RWPE1 (cell line): ENCODE measurements around the gene ENOX2.

Source experiments
- CTCF ChIA-PET: fragments of 350-600 bp; sonication (Branson Sonifier 250); formaldehyde crosslinking; extraction: SDS; loops from one replicate; lab custom pipeline; 2021; lab: Yijun Ruan, JAX
- POLR2A ChIA-PET: fragments of 400-600 bp; formaldehyde crosslinking; extraction: SDS; loops from one replicate; lab custom pipeline; 2020; ENCODE audit warnings: antibody characterized with exemption; ENCODE audit not compliant: low non-redundant PET; lab: Yijun Ruan, JAX
- DNase-seq: peaks from one replicate; pipeline ENCODE4 v3.0.0; 2012; ENCODE audit warnings: low spot score
- H3K27ac ChIP-seq: fragments of 450-650 bp; 2 replicates; pipeline ENCODE4 v1.5.1; 2017
- TF ChIP-seq, protein P1 (sequence below): fragments of 450-650 bp; conservative IDR thresholded peaks from 2 replicates; pipeline ENCODE4 v1.5.1; 2017; ENCODE audit warnings: low read depth, mild to moderate bottlenecking

The ENOX2 gene

DNA sequence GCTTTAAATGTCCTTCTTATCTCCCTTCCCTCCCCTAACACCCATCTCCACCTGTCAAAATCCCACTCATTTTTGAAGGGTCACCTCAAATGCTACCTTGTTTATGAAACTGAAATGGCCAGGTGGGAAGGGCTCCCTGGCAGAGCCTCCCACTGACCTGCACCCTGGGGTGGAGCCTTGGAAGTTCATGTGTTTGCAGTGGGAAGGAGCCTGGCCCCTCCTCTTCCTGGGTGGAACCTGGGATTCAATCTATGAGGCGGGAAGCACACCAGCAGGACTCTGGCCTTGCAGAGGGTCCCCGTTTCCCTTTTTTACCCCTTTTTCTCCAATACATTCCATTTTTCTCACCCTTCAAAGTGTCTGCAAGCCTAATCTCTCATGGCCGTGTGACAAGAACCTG lies 197.4 kb downstream of the ENOX2 start:
- DNase-seq = no peak
- CTCF ChIA-PET = no interaction called here
- no peak overlapping the region for H3K27ac ChIP-seq
- TF ChIP-seq, protein P1, sequence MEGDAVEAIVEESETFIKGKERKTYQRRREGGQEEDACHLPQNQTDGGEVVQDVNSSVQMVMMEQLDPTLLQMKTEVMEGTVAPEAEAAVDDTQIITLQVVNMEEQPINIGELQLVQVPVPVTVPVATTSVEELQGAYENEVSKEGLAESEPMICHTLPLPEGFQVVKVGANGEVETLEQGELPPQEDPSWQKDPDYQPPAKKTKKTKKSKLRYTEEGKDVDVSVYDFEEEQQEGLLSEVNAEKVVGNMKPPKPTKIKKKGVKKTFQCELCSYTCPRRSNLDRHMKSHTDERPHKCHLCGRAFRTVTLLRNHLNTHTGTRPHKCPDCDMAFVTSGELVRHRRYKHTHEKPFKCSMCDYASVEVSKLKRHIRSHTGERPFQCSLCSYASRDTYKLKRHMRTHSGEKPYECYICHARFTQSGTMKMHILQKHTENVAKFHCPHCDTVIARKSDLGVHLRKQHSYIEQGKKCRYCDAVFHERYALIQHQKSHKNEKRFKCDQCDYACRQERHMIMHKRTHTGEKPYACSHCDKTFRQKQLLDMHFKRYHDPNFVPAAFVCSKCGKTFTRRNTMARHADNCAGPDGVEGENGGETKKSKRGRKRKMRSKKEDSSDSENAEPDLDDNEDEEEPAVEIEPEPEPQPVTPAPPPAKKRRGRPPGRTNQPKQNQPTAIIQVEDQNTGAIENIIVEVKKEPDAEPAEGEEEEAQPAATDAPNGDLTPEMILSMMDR = no peak
- POLR2A ChIA-PET = no interaction called here

DNA sequence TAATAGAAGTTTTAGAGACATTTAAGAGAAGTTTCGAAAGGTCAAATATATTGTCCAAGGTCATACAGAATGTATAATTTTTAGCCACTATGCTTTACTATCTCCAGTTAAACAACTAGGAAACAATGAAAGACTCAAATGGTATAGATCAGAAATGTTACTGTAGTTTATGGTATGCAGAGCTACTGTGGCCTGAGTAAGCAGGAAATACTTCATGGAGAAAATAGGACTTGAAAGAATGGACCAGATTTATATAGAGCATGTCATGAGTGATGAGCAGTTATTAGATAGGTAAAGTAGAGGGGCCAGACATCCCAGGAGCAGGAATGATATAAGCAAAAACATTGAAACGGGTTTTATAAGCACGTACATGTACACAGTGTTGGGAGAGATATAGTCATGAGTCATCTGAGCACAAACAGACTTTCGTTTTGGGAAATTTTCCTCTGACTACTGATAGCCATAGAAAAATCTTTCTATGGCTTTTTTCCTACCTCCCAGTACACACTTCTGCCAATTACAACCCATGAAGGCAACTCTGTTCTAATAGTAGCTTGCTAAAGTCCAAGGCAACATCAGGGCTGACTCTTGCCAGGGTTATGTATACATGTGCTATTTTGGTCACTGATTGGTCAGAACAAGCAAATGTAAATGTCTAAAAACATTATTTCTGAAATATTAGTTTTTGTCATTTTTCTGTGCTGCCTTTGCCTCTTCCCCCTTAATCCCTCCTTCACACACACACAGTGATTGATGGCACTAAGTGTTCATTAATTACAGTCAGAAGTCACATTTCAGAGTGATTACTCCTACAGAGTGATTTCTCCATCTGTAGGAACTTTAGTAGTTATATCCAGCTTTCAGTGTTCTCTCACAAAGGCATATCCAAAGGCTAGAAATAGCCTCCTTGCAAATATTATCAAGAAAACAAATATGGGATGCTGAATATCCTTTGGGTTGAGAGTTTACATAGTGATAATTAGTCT lies 198.7 kb downstream of the ENOX2 start:
- ChIA-PET CTCF (no interaction called here), POLR2A (no interaction called here)
- H3K27ac ChIP-seq = no peak overlapping the region
- TF ChIP-seq, protein P1 = no peak
- DNase-seq = no peak

DNA sequence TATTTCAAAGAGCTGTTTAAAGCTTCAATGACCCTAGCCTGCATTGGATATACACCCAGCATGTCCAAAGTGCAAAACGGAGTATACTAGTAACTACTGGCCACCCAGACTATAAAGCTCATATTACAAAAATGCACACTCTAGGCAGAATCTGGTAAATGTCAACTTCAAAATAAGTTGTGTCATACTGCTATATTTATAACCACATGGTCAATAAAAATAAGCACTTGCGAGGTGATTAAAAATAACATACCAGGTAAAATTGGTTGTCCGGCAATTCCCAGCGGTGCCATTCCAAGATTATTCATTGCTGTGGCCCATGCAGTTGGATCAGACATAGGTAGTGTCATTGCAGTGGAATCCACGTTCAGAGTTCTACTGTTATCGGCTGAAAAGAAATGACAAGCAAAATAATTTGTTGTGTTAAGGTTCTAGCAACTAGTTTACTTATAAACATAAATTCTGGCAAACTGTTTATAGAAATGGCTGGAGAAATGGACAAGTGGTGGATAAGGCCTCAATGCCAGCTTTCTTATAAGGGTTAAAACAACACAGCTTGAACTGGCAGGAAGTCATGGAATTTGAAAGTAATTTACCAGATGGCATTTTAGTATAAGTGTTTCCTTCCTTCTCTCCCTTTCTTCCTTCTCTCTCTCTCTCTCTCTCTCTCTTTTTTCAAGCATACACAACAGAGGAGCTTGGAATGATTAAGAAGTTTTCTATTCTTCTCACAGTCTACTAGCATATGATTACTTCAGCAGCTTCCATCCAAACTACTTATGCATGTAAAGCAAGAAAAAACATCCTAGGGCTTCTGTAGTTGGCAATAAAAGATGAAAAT lies 199.9 kb downstream of the ENOX2 start:
- ChIA-PET POLR2A (no interaction called here), CTCF (no interaction called here)
- TF ChIP-seq, protein P1 = no peak
- no peak for DNase-seq
- H3K27ac ChIP-seq = no peak overlapping the region

DNA sequence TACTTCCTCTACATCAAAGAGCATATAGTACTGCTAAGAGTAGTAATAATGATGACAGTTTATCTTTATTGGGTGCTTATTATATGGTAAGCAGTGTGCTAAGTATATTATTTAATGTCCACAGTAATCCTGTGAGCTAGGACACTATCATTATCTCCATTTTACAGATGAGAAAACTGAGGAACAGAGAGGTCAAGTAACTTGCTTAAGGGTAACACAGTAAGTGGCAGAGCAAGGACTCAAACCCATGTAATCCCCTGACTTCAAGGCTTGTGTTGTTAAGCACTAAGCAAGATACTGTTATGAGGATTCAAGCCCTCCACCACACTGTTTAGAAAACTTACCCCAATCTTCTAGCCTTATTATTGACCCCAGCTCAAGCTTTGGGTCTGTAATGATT lies 202.4 kb downstream of the ENOX2 start:
- no peak for DNase-seq
- TF ChIP-seq, protein P1 = no peak
- POLR2A ChIA-PET = no interaction called here
- H3K27ac ChIP-seq = no peak overlapping the region
- CTCF ChIA-PET = no interaction called here

DNA sequence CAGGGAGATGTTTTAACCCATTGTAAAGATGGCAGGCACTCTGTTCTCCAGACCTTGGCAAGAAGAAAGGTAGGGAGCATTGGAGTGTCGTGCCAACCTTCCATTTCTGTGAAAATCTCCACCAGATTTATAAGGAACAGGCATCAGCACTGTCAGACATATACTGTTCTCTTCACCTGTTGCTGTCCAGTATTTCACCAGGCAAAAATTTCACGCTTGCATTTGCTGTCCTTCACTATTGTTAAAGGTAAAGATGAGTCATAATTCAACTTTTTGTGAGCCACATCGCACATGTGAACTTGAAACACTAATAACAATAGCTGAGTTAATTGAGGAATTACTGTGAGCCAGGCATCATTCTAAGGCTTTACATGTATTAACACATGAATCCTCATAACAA lies 203.4 kb downstream of the ENOX2 start:
- DNase-seq = no peak
- TF ChIP-seq, protein P1 = no peak
- CTCF ChIA-PET = no interaction called here
- H3K27ac ChIP-seq = no peak overlapping the region
- POLR2A ChIA-PET = no interaction called here

DNA sequence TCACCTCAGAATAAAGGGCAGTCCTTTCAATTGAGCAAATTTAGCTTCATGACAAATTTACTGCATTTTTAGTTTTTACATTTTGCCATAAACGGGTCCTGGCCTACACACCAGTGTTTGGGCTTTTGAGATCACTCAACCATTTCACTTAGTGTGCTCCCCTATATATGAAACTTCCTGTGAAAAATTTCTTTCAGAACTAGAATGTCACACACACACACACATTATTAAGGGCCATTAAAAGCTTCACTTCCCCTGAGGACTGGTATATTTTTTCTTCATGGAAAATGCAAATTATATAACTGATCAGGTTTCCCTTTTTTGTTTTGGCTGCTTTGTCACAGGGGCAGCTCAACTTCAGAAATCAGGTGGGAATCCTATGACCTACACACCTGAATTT lies 206.5 kb downstream of the ENOX2 start:
- POLR2A ChIA-PET = no interaction called here
- no peak overlapping the region for H3K27ac ChIP-seq
- CTCF ChIA-PET = no interaction called here
- no peak for DNase-seq
- TF ChIP-seq, protein P1 = no peak
